ENCODE measurements around the gene PARP3.

The PARP3 gene

DNA sequence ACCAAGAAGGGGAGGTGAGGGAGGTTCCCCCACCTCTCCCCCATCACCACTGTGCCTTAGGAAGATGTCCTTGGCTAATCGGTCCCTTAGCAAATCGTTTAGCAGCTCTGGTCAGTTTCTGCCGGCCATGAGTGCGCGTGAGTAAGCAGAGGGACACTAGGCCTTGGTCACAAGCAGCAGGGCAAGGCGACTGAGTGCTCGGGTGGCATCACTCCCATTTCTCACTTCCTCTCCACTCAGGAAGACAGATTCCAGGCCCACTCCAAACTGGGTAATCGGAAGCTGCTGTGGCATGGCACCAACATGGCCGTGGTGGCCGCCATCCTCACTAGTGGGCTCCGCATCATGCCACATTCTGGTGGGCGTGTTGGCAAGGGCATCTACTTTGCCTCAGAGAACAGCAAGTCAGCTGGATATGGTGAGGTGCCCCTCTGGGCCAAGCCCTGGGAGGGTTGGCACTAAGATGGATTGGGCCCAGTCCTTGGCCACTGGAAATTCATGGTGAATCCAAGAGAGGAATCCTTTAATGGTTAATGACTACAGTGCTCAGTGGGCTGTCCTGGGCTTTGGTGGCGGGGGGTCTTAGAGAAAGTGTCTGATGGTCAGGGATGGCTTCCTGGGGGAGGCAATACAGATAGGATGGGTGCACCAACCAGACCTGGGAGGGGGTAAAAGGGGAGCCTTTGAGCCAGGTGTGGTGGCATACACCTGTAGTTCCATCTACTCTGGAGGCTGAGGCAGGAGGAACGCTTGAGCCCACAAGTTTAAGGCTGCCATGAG is 4.0 kb downstream of the PARP3 start:
- TF ChIP-seq, protein P1, sequence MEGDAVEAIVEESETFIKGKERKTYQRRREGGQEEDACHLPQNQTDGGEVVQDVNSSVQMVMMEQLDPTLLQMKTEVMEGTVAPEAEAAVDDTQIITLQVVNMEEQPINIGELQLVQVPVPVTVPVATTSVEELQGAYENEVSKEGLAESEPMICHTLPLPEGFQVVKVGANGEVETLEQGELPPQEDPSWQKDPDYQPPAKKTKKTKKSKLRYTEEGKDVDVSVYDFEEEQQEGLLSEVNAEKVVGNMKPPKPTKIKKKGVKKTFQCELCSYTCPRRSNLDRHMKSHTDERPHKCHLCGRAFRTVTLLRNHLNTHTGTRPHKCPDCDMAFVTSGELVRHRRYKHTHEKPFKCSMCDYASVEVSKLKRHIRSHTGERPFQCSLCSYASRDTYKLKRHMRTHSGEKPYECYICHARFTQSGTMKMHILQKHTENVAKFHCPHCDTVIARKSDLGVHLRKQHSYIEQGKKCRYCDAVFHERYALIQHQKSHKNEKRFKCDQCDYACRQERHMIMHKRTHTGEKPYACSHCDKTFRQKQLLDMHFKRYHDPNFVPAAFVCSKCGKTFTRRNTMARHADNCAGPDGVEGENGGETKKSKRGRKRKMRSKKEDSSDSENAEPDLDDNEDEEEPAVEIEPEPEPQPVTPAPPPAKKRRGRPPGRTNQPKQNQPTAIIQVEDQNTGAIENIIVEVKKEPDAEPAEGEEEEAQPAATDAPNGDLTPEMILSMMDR (IDR thresholded peaks at IDR 0.05; ENCODE audit: borderline replicate concordance, insufficient read depth, low read depth, low read length) = no peak
- H3K4me3 ChIP-seq (ENCODE audit: low read depth, low read length) = no peak overlapping the region

DNA sequence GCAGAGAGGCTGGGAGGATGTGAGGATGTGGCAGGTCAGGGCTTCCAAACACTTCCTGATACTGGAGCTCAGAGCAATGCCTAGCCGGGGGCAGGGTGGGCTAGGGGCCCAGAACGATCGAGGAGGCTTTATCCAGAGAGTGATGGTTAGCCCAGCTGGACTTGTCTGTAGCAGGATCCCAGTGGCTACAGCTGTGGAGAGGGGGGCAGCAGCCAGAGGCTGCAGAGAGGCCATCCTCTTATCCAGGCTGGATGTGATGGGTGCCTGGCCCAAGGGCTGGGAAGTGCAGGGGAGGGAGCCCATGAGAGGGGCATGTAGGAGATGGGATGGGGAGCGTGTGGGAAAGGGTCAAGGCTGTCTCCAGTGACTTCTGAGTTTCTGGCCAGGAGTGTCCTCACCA is 4.6 kb downstream of the PARP3 start:
- TF ChIP-seq, protein P1 (IDR thresholded peaks at IDR 0.05; ENCODE audit: borderline replicate concordance, insufficient read depth, low read depth, low read length) = no peak
- H3K4me3 ChIP-seq (ENCODE audit: low read depth, low read length) = no peak overlapping the region

DNA sequence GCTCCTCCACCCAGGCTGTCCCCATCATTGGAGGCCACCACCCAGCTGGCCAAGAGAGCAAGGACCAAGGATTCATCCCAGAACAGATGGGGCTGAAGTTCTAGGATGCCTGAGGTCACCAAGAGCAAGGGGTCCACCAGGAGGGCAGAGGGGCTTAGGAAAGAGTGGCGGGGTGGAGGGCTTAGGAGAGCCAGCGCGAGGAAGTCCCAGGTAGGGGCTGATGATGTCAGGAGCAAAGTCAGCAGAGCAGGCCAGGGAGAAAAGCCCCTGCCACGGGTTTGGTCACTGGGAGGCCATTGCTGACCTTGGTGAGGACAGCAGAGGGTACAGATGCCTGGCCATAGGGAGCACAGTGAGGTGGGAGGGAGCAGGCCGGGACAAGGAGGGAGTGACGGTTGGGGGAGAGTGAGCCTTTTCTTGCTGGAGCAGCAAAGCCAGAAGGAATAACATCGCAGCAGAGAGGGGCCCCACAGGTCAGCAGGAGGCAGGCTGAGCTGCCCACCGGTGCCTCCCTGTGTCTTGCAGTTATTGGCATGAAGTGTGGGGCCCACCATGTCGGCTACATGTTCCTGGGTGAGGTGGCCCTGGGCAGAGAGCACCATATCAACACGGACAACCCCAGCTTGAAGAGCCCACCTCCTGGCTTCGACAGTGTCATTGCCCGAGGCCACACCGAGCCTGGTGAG is 5.2 kb downstream of the PARP3 start:
- H3K4me3 ChIP-seq (ENCODE audit: low read depth, low read length) = no peak overlapping the region
- TF ChIP-seq, protein P1 (IDR thresholded peaks at IDR 0.05; ENCODE audit: borderline replicate concordance, insufficient read depth, low read depth, low read length) = no peak

DNA sequence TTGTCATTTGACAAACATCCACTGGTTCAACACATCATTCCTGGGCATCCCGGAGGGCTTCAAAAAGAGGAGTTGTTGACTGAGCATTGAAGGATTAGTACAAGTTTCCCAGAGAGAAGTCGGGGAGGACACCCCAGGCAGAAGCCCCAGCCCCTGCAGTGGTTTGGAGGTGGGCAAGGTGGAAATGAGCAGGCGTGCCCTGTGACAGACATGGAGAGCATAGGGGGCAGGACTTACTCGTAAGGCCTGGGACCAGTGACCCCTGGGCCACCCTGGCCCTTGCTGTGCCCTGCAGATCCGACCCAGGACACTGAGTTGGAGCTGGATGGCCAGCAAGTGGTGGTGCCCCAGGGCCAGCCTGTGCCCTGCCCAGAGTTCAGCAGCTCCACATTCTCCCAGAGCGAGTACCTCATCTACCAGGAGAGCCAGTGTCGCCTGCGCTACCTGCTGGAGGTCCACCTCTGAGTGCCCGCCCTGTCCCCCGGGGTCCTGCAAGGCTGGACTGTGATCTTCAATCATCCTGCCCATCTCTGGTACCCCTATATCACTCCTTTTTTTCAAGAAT is 5.9 kb downstream of the PARP3 start:
- TF ChIP-seq, protein P1 (IDR thresholded peaks at IDR 0.05; ENCODE audit: borderline replicate concordance, insufficient read depth, low read depth, low read length) = no peak
- H3K4me3 ChIP-seq (ENCODE audit: low read depth, low read length) = no peak overlapping the region

DNA sequence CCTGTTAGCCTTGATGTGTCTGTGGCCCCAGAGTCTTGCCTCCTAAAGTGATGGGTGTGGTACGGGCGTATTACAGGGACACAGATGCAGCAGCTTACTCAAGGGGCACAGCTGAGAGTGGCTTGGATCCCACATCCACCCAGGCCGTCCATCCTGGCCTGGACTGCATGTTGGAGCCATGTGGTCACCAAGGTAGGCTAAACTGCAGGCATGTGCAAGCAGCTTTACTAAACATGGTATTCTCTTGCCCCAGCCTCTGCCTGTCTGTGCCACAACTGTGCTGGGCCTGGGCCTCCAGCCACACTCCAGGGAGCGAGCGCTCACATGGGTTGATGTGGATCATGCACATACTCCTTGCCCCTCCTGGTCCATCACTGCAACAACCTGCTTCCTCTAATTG is 7.0 kb downstream of the PARP3 start:
- TF ChIP-seq, protein P1 (IDR thresholded peaks at IDR 0.05; ENCODE audit: borderline replicate concordance, insufficient read depth, low read depth, low read length) = no peak
- H3K4me3 ChIP-seq (ENCODE audit: low read depth, low read length) = no peak overlapping the region

DNA sequence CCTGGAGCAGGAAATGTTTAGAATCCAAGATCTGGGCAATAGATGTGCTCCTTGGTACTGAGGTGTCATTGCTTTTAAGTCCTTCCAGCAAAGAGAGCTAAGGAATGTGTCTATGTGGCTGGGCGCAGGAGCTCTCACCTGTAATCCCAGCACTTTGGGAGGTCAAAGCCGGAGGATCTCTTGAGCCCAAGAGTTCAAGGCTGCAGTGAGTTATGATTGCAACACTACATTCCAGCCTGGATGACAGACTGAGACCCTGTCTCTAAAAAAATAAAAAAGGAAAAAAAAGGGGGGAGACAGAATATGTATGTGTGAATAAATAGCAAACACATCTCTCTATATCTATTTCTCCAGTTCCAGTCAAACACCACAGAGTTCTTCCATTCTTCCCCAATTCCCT is 8.7 kb downstream of the PARP3 start:
- no peak overlapping the region for H3K4me3 ChIP-seq (ENCODE audit: low read depth, low read length)
- TF ChIP-seq, protein P1 (IDR thresholded peaks at IDR 0.05; ENCODE audit: borderline replicate concordance, insufficient read depth, low read depth, low read length) = no peak

Measured in GM12875 (cell line).